GM12891 (cell line): ENCODE measurements around the gene SPOCK1.

Experiments used
- DNase-seq: peaks from one replicate; pipeline ENCODE4 v3.0.0; 2011; ENCODE audit warnings: low spot score; ENCODE audit not compliant: insufficient read length
- FAIRE-seq: peaks from 2 replicates; lab custom pipeline; 2011; peaks lifted over from hg19 to GRCh38; lab: Jason Lieb, UNC
- PAX5 ChIP-seq: IDR thresholded peaks from 2 replicates; pipeline ENCODE4 v1.6.1; 2011; ENCODE audit warnings: low read length, moderate library complexity, mild to moderate bottlenecking; ENCODE audit not compliant: insufficient read depth, severe bottlenecking
- POLR2A ChIP-seq: IDR thresholded peaks from 2 replicates; pipeline ENCODE4 v1.6.1; 2011; ENCODE audit warnings: low read depth, low read length, control low read depth
- POLR2AphosphoS5 ChIP-seq: IDR thresholded peaks from 2 replicates; pipeline ENCODE4 v1.6.1; 2011; ENCODE audit warnings: low read depth, low read length, control low read depth
- POU2F2 ChIP-seq: IDR thresholded peaks from 2 replicates; pipeline ENCODE4 v1.6.1; 2011; ENCODE audit warnings: low read depth, mild to moderate bottlenecking, control low read depth, low read length, moderate library complexity
- SPI1 ChIP-seq: IDR thresholded peaks from 2 replicates; pipeline ENCODE4 v1.6.1; 2011; ENCODE audit warnings: low read depth, low read length, control low read depth
- TAF1 ChIP-seq: IDR thresholded peaks from 2 replicates; pipeline ENCODE4 v1.6.1; 2011; ENCODE audit warnings: low read depth, low read length, control low read depth

Gene SPOCK1

DNA sequence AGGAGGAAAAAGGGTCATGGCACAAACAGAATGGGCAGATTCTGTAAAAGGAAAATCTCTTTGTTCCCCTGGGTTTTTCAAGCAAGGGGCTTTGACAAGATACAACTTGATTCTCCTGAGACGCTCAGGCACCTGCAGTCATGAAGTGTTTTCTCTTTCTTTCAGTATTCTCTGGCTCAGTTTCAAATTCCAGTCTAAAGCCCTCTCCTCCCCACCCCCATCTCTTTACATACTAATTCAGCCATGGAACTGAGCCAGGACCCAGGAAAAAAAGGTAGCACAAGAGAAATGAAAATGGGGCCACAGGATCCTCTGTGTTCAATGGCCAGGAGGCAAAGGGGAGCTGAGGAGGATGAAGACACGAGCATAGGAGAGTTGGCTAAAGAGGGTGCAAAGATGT lies 408.4 kb downstream of the SPOCK1 start:
- DNase-seq (no peak), FAIRE-seq (no peak)
- no peak for TF ChIP-seq SPI1
- TF ChIP-seq TAF1: no peak
- no peak for TF ChIP-seq POU2F2
- TF ChIP-seq POLR2A: no peak
- no peak for TF ChIP-seq PAX5
- no peak for TF ChIP-seq POLR2AphosphoS5

GRCh38 chr5:137090151-137090550 lies 409.0 kb downstream of the SPOCK1 start:
- DNase-seq: no peak
- TF ChIP-seq SPI1 (no peak), TAF1 (no peak), POU2F2 (no peak), PAX5 (no peak), POLR2A (no peak), POLR2AphosphoS5 (no peak)
- FAIRE-seq: no peak

DNA sequence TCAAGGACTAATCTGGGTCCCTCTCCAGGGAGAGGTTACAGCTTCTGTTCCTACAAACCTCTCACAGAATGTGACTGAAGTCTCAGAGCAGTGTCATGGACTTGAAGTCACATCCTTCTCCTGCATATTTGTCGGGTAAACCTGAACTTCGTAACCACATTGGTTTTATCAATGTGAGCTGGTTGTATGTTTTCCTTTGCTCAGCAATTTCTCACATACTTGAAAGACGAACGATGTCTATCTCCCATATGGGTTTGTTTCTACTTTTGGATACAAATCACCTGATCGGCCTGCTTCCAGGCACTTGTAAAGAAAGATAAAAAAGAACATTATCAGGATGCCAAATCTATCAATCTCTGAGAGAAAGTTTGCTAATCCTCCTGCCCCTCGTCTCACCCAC lies 411.0 kb downstream of the SPOCK1 start:
- no peak for FAIRE-seq
- DNase-seq: no peak
- TF ChIP-seq PAX5 (no peak), POU2F2 (no peak), POLR2A (no peak), SPI1 (no peak), POLR2AphosphoS5 (no peak), TAF1 (no peak)

GRCh38 chr5:137086342-137086741 lies 412.8 kb downstream of the SPOCK1 start:
- TF ChIP-seq POLR2A (no peak), POU2F2 (no peak), TAF1 (no peak), SPI1 (no peak), POLR2AphosphoS5 (no peak), PAX5 (no peak)
- FAIRE-seq (no peak), DNase-seq (no peak)

DNA sequence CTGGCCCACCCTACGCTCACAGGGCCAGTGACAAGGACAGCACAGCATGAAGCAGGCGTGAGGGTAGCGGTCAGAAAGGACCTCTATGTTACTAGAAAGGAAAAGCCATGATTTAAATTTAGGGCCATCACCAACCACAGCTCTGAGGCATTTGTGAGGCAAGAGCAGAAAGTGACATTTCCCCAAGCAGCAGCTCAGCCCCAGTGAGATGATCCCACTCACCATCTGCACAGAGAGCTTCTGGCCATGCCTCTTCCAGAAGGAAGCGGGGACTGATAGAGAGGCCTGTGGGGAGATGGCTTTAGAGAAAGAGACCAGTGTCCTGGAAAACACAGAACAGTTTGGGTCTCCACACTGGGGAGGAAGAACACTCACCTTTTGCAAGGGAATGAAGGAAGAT lies 413.9 kb downstream of the SPOCK1 start:
- TF ChIP-seq POU2F2 (no peak), POLR2A (no peak), POLR2AphosphoS5 (no peak), SPI1 (no peak), PAX5 (no peak), TAF1 (no peak)
- FAIRE-seq (no peak), DNase-seq (no peak)

DNA sequence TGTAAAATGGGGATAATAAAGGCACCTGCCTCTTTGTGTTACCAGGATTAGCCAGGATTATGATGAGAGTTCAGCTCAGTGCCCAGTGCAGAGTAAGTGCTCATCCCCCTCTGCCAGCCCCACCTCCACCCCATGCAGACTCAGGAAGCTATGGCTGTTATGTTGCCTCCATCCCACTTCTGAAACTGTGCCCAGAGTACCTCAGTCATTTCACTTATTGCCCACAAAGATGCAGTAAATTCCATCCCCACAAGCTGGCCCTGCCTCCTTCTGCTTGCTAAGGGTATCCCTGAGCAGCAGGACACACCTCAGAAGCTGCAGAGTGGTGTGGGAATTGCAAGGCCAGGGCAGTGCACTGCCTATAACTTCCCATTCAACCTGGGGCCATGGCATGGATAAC lies 415.1 kb downstream of the SPOCK1 start:
- DNase-seq (no peak), FAIRE-seq (no peak)
- TF ChIP-seq POLR2AphosphoS5: no peak
- TF ChIP-seq TAF1: no peak
- no peak for TF ChIP-seq PAX5
- no peak for TF ChIP-seq POLR2A
- no peak for TF ChIP-seq POU2F2
- no peak for TF ChIP-seq SPI1

GRCh38 chr5:137082951-137083350 lies 416.2 kb downstream of the SPOCK1 start:
- FAIRE-seq: no peak
- TF ChIP-seq SPI1: no peak
- TF ChIP-seq POLR2AphosphoS5: no peak
- TF ChIP-seq POLR2A: no peak
- TF ChIP-seq TAF1: no peak
- TF ChIP-seq POU2F2: no peak
- no peak for TF ChIP-seq PAX5

GRCh38 chr5:137078171-137078665 lies 420.9 kb downstream of the SPOCK1 start:
- DNase-seq (no peak), FAIRE-seq (no peak)
- no peak for TF ChIP-seq POU2F2
- TF ChIP-seq POLR2A: no peak

More at GRCh38 chr5:137082951-137083350, 416.2 kb downstream of the SPOCK1 start:
- no peak for DNase-seq

GRCh38 chr5:137075163-137075970 lies 423.8 kb downstream of the SPOCK1 start:
- no peak for FAIRE-seq
- peak; percentile 41 for DNase-seq
- no peak for TF ChIP-seq POLR2A
- no peak for TF ChIP-seq TAF1
- no peak for TF ChIP-seq PAX5
- no peak for TF ChIP-seq POU2F2
- no peak for TF ChIP-seq POLR2AphosphoS5
- no peak for TF ChIP-seq SPI1

DNA sequence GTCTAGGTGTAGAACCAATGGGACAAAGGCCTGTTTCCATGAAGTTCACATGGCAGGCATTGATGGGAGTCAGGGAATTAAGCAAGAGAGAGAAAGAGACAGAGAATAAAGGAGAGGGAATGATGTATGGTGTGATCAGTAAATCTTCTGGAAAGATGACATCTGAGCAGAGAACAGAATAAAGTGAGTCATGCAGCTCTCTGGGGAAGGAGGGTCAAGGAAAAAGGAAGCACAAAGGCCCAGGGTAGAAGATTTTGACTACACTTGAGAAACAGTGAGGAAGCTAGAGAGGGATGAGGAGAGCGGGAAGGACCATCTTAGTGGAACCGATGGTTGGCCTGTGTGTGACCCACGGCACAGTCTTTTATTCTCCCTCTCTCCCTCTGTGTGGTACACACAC lies 425.9 kb downstream of the SPOCK1 start:
- DNase-seq (no peak), FAIRE-seq (no peak)
- TF ChIP-seq PAX5 (no peak), POU2F2 (no peak), POLR2A (no peak), SPI1 (no peak), TAF1 (no peak), POLR2AphosphoS5 (no peak)
